ENCODE measurements around the gene RAD51B.

The RAD51B gene

DNA sequence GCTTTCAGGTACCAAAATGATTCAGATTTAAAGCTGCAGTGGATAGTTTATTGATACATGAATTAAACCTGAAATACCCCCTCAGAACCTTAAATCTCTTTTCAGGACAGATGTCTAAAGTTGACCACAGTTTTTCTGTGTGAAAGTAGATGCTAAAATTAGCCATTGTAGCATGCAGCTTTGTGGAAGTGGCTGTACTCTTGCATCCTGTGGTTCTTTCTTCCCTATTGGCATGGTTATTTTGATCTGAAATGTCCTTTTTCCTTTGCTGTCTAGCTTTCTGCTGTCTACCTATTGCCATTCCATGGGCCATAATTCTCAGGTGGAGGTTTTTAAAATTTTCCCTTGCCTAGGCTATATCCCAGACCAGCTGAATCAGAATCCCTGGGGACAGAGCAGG, 517.7 kb downstream of the RAD51B start:
- in situ Hi-C loops (cut with HindIII; ENCODE audit: low pct_ligation_motif_present, low sequenced_read_pairs), result no loop called here
- DNase-seq, result no peak
- Histone ChIP-seq H3K27me3 (replicated peaks) (no peaks in the 10 kb centered on the region), H3K27ac (no peak overlapping the region), H3K4me3 (ENCODE audit: low read depth, low read length) (no peak overlapping the region), H3K36me3 (replicated peaks) (no peaks in the 10 kb centered on the region)
- TF ChIP-seq CTCF (IDR thresholded peaks at IDR 0.05; ENCODE audit: low read depth, low read length, missing control alignments), result no peak

- no peak for TF ChIP-seq CTCF (IDR thresholded peaks at IDR 0.05; ENCODE audit: low read depth, low read length, missing control alignments)
These were observed 520.7 kb downstream of the RAD51B start for GRCh38 chr14:68340262-68340661.

GRCh38 chr14:68341411-68342212, 522.0 kb downstream of the RAD51B start:
- in situ Hi-C loops (cut with HindIII; ENCODE audit: low pct_ligation_motif_present, low sequenced_read_pairs), result no loop called here

More at GRCh38 chr14:68340262-68340661, 520.7 kb downstream of the RAD51B start:
- DNase-seq, result no peak
- H3K27me3 ChIP-seq (replicated peaks), result no peaks in the 10 kb centered on the region
- H3K36me3 ChIP-seq (replicated peaks), result no peaks in the 10 kb centered on the region
- in situ Hi-C loops (cut with HindIII; ENCODE audit: low pct_ligation_motif_present, low sequenced_read_pairs), result no loop called here
- no peak overlapping the region for H3K4me3 ChIP-seq (ENCODE audit: low read depth, low read length)
- no peak overlapping the region for H3K27ac ChIP-seq

DNA sequence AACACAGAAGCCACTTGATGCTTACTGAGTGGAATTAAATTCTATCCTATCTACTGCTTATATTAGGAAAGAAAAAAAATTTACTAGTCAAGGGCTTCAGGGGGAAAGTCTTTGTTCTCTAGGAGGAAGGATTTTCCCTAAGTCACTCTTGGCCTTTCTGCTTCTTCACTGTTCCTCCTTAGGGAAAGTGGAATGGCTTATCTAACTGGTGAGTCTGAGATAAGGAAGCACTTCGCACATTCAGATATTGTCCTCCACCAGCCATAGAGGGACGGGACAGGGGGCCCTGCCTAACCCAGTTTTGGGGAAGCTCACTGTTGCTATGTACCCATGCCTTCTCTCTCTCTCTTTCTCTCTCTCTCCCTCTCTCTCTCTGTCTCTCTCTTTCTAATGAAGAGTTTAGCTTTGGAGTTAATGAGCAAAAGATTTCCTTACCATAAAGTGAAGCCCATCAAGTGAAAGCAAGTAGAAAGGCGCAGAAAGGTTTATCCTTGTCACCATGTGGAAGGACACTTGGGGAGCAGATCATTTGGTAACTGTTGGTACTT, 522.7 kb downstream of the RAD51B start:
- no peak for TF ChIP-seq CTCF (IDR thresholded peaks at IDR 0.05; ENCODE audit: low read depth, low read length, missing control alignments)

More at GRCh38 chr14:68341411-68342212, 522.0 kb downstream of the RAD51B start:
- DNase-seq, result no peak
- no peak for TF ChIP-seq CTCF (IDR thresholded peaks at IDR 0.05; ENCODE audit: low read depth, low read length, missing control alignments)
- H3K36me3 ChIP-seq (replicated peaks), result no peaks in the 10 kb centered on the region
- no peak overlapping the region for H3K27ac ChIP-seq
- no peaks in the 10 kb centered on the region for H3K27me3 ChIP-seq (replicated peaks)
- no peak overlapping the region for H3K4me3 ChIP-seq (ENCODE audit: low read depth, low read length)

GRCh38 chr14:68343534-68344118, 524.0 kb downstream of the RAD51B start:
- in situ Hi-C loops (cut with HindIII; ENCODE audit: low pct_ligation_motif_present, low sequenced_read_pairs), result no loop called here
- H3K27me3 ChIP-seq (replicated peaks), result no peaks in the 10 kb centered on the region
- TF ChIP-seq CTCF (IDR thresholded peaks at IDR 0.05; ENCODE audit: low read depth, low read length, missing control alignments), result no peak
- H3K4me3 ChIP-seq (ENCODE audit: low read depth, low read length), result no peak overlapping the region
- H3K36me3 ChIP-seq (replicated peaks), result no peaks in the 10 kb centered on the region
- H3K27ac ChIP-seq, result no peak overlapping the region
- DNase-seq, result no peak

More for the DNA sequence above, 522.7 kb downstream of the RAD51B start:
- in situ Hi-C loops (cut with HindIII; ENCODE audit: low pct_ligation_motif_present, low sequenced_read_pairs), result no loop called here
- Histone ChIP-seq H3K27ac (no peak overlapping the region), H3K4me3 (ENCODE audit: low read depth, low read length) (no peak overlapping the region), H3K36me3 (replicated peaks) (no peaks in the 10 kb centered on the region), H3K27me3 (replicated peaks) (no peaks in the 10 kb centered on the region)
- no peak for DNase-seq
